Adrenal gland (tissue), 12 donors: ENCODE results near the gene KCNT2. TPM values are rescaled to one million over a fixed set of nuclear protein-coding genes. Genes with fewer than 3 reads are reported as not detected.

Source experiments
- DNase-seq, 7 donors: peaks; one replicate each; pipeline ENCODE4 v3.0.0-alpha.2; 2019 to 2020
- H3K27ac ChIP-seq, 5 donors: fragments of 200-600 bp; sonication (generic) in 4 of 5; 1 replicate in 3 of 5; 2 replicates in 2 of 5; pipeline versions ENCODE4 v1.5.1 to v1.8.0; 2016 to 2020; ENCODE audit warnings: mild to moderate bottlenecking in 1 of 5
- H3K27me3 ChIP-seq: fragments of 200-600 bp; 2 replicates; pipeline ENCODE4 v1.8.0; 2021
- H3K36me3 ChIP-seq, 2 donors: fragments of 200-600 bp; replicated peaks in 1 of 2; 1 replicate in 1 of 2; 2 replicates in 1 of 2; pipeline versions ENCODE4 v1.5.1 to v1.8.0; 2018 to 2022
- H3K4me1 ChIP-seq, 2 donors: fragments of 200-600 bp; replicated peaks in 1 of 2; 1 replicate in 1 of 2; 2 replicates in 1 of 2; pipeline versions ENCODE4 v1.5.1 to v1.8.0; 2018 to 2021
- H3K4me3 ChIP-seq, 4 donors: fragments of 200-600 bp; sonication (generic) in 3 of 4; one replicate each; pipeline ENCODE4 v1.5.1; 2016 to 2018
- H3K9me3 ChIP-seq, 3 donors: fragments of 200-600 bp; sonication (generic) in 1 of 3; replicated peaks in 1 of 3; 1 replicate in 2 of 3; 2 replicates in 1 of 3; pipeline versions ENCODE4 v1.5.1 to v1.8.0; 2016 to 2021
- POLR2A ChIP-seq, 2 donors: fragments of 450-650 bp; IDR thresholded peaks; one replicate each; pipeline ENCODE4 v1.6.1; 2017; ENCODE audit warnings: antibody characterized with exemption in 2 of 2, mild to moderate bottlenecking in 2 of 2, moderate library complexity in 1 of 2
- WGBS, 4 donors: extraction: QIAGEN DNeasy Blood & Tissue Kit in 2 of 4; methylation state at CpG; one replicate each; pipeline versions ENCODE4 v1.1.5 to v1.1.7; 2013 to 2017; 5-methylcytosine and 5-hydroxymethylcytosine counted together
- intact Hi-C, 2 donors: fragments of 100-400 bp; cut with DNase I; formaldehyde crosslinking; loops; one replicate each; pipeline versions ENCODE4 v1.14.1 to v1.15.0; 2022 to 2023
- polyA plus RNA-seq, 3 donors: library from polyadenylated mRNA; stranded (reverse); fragments of 200-250 nt in 2 of 3; fragments of 350-450 nt in 1 of 3; fragmentation: Illumina TruSeq in 1 of 3; extraction: RNeasy Lipid Tissue Mini Kit (QIAGEN cat#74804) in 1 of 3; gene quantifications; one replicate each; pipeline ENCODE4 v1.2.3, GENCODE V29; 2013 to 2014
- total RNA-seq, 9 donors: library from RNA; depleted of rRNA in 4 of 9; stranded (reverse); fragments of >200 nt in 4 of 9; fragments of 120-200 nt in 1 of 9; fragmentation: NEBNext Ultra II Directional in 1 of 9; extraction: Animal tissue kit (Norgen Biotek cat#: 25700) in 1 of 9; gene quantifications; one replicate each; pipeline versions ENCODE4 v1.1.0 to v1.2.4, GENCODE V29; 2013 to 2023
- TF ChIP-seq, protein P1 (sequence below), 6 experiments: fragments of 450-650 bp in 4 of 6; fragments of 200-600 bp in 2 of 6; sonication (generic) in 1 of 6; IDR thresholded peaks; 1 replicate in 5 of 6; 2 replicates in 1 of 6; pipeline versions ENCODE4 v1.5.1 to v1.8.0; 2016 to 2021; ENCODE audit warnings: antibody characterized with exemption in 6 of 6, mild to moderate bottlenecking in 2 of 6, moderate library complexity in 1 of 6
- donor health status: healthy with polysubstance abuse.
- donor health status: Bipolar disorder and iron deficiency.
- donor health status: DM: yes; HTN: yes; CAD: no.
- donor health status: DM: no; HTN: no; CAD: no.
- donor health status: DM: no; HTN: no; CAD: no.
- donor health status: DM: yes; HTN: yes; CAD: no.

The KCNT2 gene
- total and polyA plus RNA-seq, 12 donors, result 0.54 to 4.0 (median 1.2) TPM

DNA sequence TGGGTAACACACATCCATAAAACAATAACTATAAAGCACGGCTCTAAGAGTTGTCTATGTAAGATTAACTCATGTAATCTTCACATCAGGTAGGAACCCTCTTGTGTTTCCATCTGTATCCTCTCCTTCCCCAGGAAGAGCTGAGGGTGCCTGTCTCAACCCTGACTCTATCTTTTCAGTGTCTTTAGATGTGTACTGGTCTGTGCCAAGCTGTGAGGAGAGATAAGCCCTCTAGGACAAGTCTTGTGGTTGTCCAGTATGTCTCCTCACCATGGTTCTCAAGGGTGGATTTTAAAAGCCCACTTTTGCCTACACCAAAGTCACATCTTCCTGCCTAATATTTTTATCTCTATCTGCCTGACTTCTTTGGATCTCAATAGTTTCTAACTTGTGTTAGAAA, 300.1 kb downstream of the KCNT2 start:
- Histone ChIP-seq H3K4me1 (no peaks in the 10 kb centered on the region), H3K36me3 (no peaks in the 10 kb centered on the region), H3K27ac (no peak overlapping the region), H3K9me3 (no peaks in the 10 kb centered on the region), H3K27me3 (no peaks in the 10 kb centered on the region), H3K4me3 (no peak overlapping the region)
- TF ChIP-seq, protein P1, sequence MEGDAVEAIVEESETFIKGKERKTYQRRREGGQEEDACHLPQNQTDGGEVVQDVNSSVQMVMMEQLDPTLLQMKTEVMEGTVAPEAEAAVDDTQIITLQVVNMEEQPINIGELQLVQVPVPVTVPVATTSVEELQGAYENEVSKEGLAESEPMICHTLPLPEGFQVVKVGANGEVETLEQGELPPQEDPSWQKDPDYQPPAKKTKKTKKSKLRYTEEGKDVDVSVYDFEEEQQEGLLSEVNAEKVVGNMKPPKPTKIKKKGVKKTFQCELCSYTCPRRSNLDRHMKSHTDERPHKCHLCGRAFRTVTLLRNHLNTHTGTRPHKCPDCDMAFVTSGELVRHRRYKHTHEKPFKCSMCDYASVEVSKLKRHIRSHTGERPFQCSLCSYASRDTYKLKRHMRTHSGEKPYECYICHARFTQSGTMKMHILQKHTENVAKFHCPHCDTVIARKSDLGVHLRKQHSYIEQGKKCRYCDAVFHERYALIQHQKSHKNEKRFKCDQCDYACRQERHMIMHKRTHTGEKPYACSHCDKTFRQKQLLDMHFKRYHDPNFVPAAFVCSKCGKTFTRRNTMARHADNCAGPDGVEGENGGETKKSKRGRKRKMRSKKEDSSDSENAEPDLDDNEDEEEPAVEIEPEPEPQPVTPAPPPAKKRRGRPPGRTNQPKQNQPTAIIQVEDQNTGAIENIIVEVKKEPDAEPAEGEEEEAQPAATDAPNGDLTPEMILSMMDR (IDR thresholded peaks at IDR 0.05), result no peak
- no peak for TF ChIP-seq POLR2A (IDR thresholded peaks at IDR 0.05)
- WGBS, 4 donors, result 70 to 80% (median 78%) methylated on average over 1 of the region's 1 CpG
- DNase-seq, result no peak
- intact Hi-C loops, result no loop called here

DNA sequence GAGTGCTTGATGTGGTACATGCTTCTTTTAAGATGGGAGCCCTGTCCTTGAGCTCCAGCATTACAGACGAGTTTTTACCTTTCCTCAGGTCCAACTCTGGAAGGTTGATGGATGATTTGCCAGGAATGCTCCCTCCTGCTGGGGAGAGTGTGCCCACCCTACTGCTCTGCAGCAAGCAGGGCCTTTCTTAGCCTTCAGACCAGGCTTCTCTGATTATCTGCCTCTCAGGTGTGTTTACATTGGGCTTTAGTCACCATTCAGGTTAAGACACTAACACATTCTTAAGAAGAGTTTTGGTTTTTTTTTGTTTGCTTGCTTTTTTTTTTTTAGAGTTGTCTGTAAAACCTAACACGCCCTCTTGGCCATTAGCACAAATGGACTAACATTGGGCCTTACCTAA, 301.8 kb downstream of the KCNT2 start:
- H3K27ac ChIP-seq, result no peak overlapping the region
- intact Hi-C loops, result no loop called here

DNA sequence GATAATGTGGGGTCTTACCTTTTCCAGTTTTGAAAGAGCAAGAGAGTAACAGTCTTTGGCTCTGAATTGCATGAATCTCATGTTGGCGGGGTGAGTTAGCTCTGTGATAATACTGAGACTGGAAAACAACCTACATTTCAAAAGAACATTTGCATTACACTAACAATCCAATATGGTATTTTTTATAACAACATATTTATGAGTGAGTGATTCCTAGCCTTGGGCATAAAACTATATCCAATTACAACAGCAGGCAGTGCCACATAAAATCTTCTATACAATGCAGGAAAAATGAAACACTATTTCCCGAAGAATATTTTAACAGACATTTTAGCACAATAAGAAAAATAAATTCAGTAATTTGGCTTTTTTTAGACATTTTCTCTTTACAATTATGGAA, 303.0 kb downstream of the KCNT2 start:
- H3K27ac ChIP-seq, result no peak overlapping the region
- no peak overlapping the region for H3K4me3 ChIP-seq
- intact Hi-C loops, result no loop called here
- no peak for DNase-seq
- no peaks in the 10 kb centered on the region for H3K4me1 ChIP-seq
- H3K27me3 ChIP-seq, result no peaks in the 10 kb centered on the region
- no peaks in the 10 kb centered on the region for H3K9me3 ChIP-seq
- TF ChIP-seq POLR2A (IDR thresholded peaks at IDR 0.05), result no peak
- TF ChIP-seq, protein P1 (IDR thresholded peaks at IDR 0.05), result no peak
- no peaks in the 10 kb centered on the region for H3K36me3 ChIP-seq
- WGBS, 4 donors, result 80 to 87% (median 83%) methylated on average over 2 of the region's 2 CpGs

More for the DNA sequence above, 301.8 kb downstream of the KCNT2 start:
- no peaks in the 10 kb centered on the region for H3K4me1 ChIP-seq
- 65 to 78% (median 70%) methylated on average over 2 of the region's 2 CpGs for WGBS, 4 donors
- no peaks in the 10 kb centered on the region for H3K9me3 ChIP-seq
- no peak overlapping the region for H3K4me3 ChIP-seq
- no peaks in the 10 kb centered on the region for H3K27me3 ChIP-seq
- no peaks in the 10 kb centered on the region for H3K36me3 ChIP-seq
- no peak for DNase-seq
- TF ChIP-seq, protein P1 (IDR thresholded peaks at IDR 0.05), result no peak
- no peak for TF ChIP-seq POLR2A (IDR thresholded peaks at IDR 0.05)

DNA sequence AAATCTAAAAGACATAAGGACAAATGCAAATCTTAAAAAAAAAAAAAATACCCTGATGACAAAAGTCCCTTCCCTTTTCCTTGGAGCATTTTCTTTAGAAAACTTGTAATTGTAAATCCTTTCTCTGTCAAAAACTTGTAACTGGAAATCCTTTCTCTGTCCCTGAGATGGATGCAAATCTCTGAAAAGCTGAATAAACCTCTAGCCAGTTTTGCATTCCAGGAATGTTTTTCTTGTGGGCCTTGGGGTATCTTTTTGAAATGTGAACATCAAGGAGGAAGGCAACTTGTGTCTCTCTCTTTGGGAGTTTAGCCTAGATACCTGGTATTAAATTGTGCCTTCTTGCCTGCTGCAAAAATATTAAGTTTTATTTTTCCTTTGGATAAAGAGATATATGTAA, 305.3 kb downstream of the KCNT2 start:
- intact Hi-C loops, result no loop called here
- Histone ChIP-seq H3K4me1 (no peaks in the 10 kb centered on the region), H3K9me3 (no peaks in the 10 kb centered on the region), H3K36me3 (no peaks in the 10 kb centered on the region), H3K4me3 (no peak overlapping the region), H3K27me3 (no peaks in the 10 kb centered on the region), H3K27ac (no peak overlapping the region)
- DNase-seq, result no peak
- TF ChIP-seq POLR2A (IDR thresholded peaks at IDR 0.05), result no peak
- TF ChIP-seq, protein P1 (IDR thresholded peaks at IDR 0.05), result no peak
